Measurements from ENCODE around the gene CBX8. TPM values are rescaled to one million over a fixed set of nuclear protein-coding genes. Genes with fewer than 3 reads are reported as not detected.

Gene CBX8
- total RNA-seq, 1 donor from 2014 or later: 3.5 TPM

- no peak for TF ChIP-seq CTCF (conservative IDR thresholded peaks at IDR 0.05; ENCODE audit: low read depth, low read length)
- peak overlapping the region; percentile 84 for H3K4me3 ChIP-seq (ENCODE audit: low read depth, low read length)
- DNase-seq (ENCODE audit: low read depth): no peak
These were observed 41.1 kb upstream of the CBX8 start for GRCh38 chr17:79837888-79838521.

DNA sequence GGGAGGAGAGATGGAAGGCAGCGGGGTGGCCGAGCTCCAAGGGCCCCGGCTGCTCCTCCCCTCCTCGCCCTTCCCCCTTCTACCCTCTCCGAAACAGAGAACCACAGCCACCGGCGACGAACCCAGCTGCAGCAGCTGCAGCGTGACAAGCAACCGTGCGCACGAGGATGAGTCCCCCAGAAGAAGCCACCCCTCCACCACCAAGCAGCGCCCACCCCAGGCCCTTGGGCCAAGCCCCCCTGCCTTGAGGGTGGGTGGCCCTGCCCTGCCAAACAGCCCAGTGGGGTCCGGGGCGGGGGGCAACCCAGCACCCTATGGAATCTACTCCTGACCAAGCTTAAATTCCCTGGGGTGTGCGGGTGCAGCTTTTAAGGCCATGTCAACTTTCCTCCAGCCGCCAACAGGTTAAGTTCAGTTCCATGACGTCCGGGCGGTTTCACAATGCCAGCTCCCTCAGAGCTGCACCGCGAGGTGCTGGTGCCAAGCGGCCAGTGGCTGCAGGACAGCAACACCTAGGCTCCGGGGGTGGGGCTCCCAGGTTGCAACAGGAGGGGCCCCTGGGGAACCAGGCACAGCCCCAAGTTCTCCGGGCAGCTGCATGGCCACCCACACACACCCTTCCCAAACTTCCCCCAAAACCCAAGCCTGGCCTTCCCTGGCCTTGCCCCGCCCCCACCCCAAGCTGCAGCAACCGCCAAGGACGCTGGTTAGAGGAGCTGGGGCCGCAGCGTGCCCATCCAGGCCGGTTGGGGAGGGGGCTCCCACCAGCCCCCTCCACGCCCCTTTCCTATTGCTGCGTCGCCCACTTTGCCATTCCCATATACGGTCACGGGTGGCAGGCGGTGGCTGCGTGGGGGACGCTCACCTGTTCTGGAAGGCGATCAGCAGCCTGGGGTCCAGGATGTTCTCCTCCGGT, 40.4 kb upstream of the CBX8 start:
- peak overlapping the region; percentile 84 for H3K4me3 ChIP-seq (ENCODE audit: low read depth, low read length)
- DNase-seq (ENCODE audit: low read depth): no peak
- peak; percentile 19 for TF ChIP-seq CTCF (conservative IDR thresholded peaks at IDR 0.05; ENCODE audit: low read depth, low read length)

GRCh38 chr17:79836510-79836971, 39.7 kb upstream of the CBX8 start:
- no peak for TF ChIP-seq CTCF (conservative IDR thresholded peaks at IDR 0.05; ENCODE audit: low read depth, low read length)
- no peak for DNase-seq (ENCODE audit: low read depth)
- peak overlapping the region; percentile 84 for H3K4me3 ChIP-seq (ENCODE audit: low read depth, low read length)

DNA sequence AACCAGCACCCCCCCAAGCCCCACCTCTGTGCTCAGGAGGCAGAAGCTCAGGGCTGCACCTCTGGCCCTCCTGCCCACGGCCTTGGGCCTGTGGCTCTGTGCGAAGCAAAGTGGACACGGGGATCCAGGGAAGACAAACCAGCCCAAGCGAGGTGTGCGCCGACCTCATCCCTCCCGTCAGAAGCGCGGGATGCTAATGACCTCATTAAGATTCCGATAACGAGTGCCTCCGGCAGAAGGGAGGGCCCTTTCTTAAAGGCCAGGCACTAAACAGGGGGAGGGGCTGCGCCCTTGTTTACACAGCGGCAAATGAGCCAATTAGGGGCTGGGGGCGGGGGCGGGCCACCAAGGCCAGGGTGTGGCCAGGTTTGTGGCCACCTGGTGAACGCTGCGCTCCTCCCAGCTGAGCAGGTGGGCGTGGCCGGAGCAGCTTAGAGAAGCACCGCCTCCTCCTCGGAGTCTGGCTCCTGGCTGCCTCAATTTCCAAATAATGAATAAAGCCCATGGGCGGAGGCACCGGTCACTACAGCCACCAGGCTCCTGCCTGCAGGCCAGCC, 39.2 kb upstream of the CBX8 start:
- TF ChIP-seq CTCF (conservative IDR thresholded peaks at IDR 0.05; ENCODE audit: low read depth, low read length): no peak
- no peak for DNase-seq (ENCODE audit: low read depth)
- H3K4me3 ChIP-seq (ENCODE audit: low read depth, low read length): no peak overlapping the region

DNA sequence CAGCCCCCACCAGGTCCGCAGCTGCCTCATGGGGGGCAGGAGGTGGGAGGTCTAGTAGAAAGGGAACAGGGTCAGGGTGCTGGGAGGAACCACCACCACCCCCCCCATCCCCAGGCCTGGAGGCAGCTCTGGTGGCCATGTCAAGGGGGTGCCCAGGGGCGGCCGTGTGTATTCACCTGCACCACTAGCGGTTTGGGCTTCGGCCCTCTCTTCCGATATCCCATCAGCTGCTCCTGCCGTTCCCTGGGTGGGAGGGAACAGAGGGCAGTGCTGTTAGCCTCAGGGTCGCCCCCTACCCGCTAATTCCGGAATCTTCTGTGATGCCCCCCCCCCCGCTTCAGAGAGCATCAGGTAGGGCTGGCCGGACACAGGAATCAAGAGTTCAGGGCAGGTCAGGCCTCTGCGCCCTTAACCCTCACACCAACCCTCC, 38.6 kb upstream of the CBX8 start:
- H3K4me3 ChIP-seq (ENCODE audit: low read depth, low read length): no peak overlapping the region
- TF ChIP-seq CTCF (conservative IDR thresholded peaks at IDR 0.05; ENCODE audit: low read depth, low read length): no peak
- no peak for DNase-seq (ENCODE audit: low read depth)

GRCh38 chr17:79834565-79835469, 37.9 kb upstream of the CBX8 start:
- DNase-seq (ENCODE audit: low read depth): no peak
- no peak overlapping the region for H3K4me3 ChIP-seq (ENCODE audit: low read depth, low read length)
- peak; percentile 65 for TF ChIP-seq CTCF (conservative IDR thresholded peaks at IDR 0.05; ENCODE audit: low read depth, low read length)
